ENCODE data around the gene ZNF669. TPM values are rescaled to one million over a fixed set of nuclear protein-coding genes. Genes with fewer than 3 reads are reported as not detected.
"Not testable (repeated sequence)": the region's sequence is repeated elsewhere in the genome, so short reads cannot be mapped to it uniquely, and the experiment has no call there.

Gene ZNF669
- total and polyA plus RNA-seq, 5 donors: 3.2 to 6.0 (median 4.4) TPM

DNA sequence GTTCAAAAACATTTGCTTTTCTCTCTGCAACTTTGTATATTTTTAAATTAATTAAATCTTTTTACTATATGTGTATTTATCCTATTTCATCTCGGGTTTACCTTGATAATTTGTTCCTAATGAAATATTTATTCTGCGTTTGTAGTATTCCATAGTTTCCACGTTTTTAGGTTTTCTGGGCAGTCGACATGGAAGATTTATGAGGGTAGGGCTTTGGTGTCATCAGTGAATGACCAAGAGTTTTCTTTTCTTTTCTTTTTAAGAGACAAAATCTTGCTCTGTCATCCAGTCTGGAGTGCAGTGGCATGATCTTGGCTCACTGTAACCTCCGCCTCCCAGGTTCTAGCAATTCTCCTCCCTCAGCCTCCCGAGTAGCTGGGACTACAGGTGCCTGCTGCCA, 17.2 kb upstream of the ZNF669 start:
- ATAC-seq (no peak), DNase-seq (no peak)
- Histone ChIP-seq H3K4me1 (ENCODE audit: control insufficient read depth, insufficient read depth, low read length) (no peaks in the 10 kb centered on the region), H3K9me3 (ENCODE audit: control insufficient read depth, low read length) (no peaks in the 10 kb centered on the region), H3K4me3 (ENCODE audit: low read length) (no peak overlapping the region), H3K27ac (ENCODE audit: low read length) (no peak overlapping the region), H3K27me3 (ENCODE audit: control insufficient read depth, insufficient read depth) (no peaks in the 10 kb centered on the region)
- intact Hi-C loops (cut with DNase I): no loop called here
- WGBS: 79% methylated on average over 6 of the region's 6 CpGs

DNA sequence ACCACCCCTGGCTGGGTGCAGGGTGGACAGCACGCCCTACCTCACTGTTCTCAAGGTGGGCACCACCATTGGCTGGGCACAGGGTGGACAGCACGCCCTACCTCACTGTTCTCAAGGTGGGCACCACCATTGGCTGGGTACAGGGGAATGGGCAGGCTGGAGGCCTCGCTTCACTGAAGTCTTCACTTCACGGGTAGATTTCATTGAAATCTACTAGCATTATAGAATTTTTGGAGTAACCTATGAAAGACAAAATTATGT, 16.2 kb upstream of the ZNF669 start:
- H3K27me3 ChIP-seq (ENCODE audit: control insufficient read depth, insufficient read depth); H3K4me3 ChIP-seq (ENCODE audit: low read length); ATAC-seq; DNase-seq; H3K27ac ChIP-seq (ENCODE audit: low read length); intact Hi-C loops (cut with DNase I); H3K4me1 ChIP-seq (ENCODE audit: control insufficient read depth, insufficient read depth, low read length); H3K9me3 ChIP-seq (ENCODE audit: control insufficient read depth, low read length): not testable (repeated sequence)
- 75% methylated on average over 4 of the region's 4 CpGs for WGBS

DNA sequence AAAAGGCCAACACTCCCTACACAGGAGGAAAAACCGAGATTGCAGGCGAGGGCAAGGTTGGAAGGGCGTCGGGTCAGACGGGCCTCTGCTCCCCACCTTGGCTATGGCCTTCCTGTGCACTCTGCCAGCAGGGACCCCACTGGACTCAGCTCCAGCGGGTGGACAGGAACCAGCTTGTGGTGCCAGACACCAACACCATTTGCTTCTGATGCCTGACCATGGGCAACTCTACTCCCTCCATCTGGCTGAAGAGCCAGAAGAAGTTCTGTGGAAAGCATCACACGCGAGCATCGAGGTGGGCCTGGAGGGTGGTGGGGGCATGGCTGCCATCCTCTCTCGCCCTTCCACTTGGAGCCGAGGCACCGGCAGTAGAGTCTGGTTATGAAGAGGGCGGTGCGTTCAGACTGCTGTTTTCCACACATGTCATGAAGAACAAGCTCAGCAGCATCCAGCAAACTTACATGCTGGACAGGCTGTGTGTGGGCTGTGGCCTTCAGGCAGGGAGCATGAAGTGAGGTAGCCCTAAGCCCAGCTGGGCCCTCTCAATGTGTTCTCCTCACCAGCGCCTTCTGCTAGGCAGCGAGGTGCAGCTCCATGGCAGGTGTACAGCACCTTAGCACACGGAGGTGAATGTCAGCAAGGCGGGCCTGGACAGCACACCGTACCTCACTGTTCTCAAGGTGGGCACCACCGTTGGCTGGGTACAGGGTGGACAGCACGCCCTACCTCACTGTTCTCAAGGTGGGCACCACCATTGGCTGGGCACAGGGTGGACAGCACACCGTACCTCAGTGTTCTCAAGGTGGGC, 15.6 kb upstream of the ZNF669 start:
- Histone ChIP-seq H3K27ac (ENCODE audit: low read length) (no peak overlapping the region), H3K4me1 (ENCODE audit: control insufficient read depth, insufficient read depth, low read length) (no peaks in the 10 kb centered on the region), H3K4me3 (ENCODE audit: low read length) (no peak overlapping the region), H3K27me3 (ENCODE audit: control insufficient read depth, insufficient read depth) (no peaks in the 10 kb centered on the region), H3K9me3 (ENCODE audit: control insufficient read depth, low read length) (no peaks in the 10 kb centered on the region)
- ATAC-seq (peak; percentile 22 to 31), DNase-seq (no peak)
- intact Hi-C loops (cut with DNase I): no loop called here
- WGBS: 93% methylated on average over 22 of the region's 22 CpGs

DNA sequence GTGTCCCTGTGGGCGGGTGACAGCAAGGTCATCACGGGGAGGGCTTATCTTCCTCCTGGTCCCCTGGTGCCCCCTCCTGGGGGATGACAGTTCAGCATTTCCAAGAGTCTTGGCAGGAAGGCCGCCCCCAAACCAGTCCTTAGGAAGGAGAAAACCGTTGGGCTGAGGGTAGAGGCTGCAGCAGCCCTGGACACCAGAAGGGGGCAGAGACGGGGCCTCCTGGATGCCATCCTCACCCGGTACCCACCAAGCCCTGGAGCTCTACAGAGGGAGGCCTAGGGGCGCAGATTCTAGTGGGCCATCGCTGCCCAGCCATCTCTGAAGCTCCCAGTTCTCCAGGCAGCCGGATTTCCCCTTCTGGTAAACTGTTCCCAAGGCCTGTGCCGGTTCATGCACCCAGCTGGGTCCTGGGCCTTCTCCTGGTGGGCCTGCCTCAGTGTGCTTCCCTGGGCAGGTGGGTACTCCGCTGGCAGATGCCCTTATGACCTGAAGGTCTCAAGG, 14.8 kb upstream of the ZNF669 start:
- no peak overlapping the region for H3K27ac ChIP-seq (ENCODE audit: low read length)
- intact Hi-C loops (cut with DNase I): no loop called here
- H3K27me3 ChIP-seq (ENCODE audit: control insufficient read depth, insufficient read depth): no peaks in the 10 kb centered on the region
- no peaks in the 10 kb centered on the region for H3K4me1 ChIP-seq (ENCODE audit: control insufficient read depth, insufficient read depth, low read length)
- DNase-seq (no peak), ATAC-seq (peak in 1 of 2 donors; percentile 36)
- no peaks in the 10 kb centered on the region for H3K9me3 ChIP-seq (ENCODE audit: control insufficient read depth, low read length)
- WGBS: 78% methylated on average over 11 of the region's 11 CpGs
- H3K4me3 ChIP-seq (ENCODE audit: low read length): no peak overlapping the region

DNA sequence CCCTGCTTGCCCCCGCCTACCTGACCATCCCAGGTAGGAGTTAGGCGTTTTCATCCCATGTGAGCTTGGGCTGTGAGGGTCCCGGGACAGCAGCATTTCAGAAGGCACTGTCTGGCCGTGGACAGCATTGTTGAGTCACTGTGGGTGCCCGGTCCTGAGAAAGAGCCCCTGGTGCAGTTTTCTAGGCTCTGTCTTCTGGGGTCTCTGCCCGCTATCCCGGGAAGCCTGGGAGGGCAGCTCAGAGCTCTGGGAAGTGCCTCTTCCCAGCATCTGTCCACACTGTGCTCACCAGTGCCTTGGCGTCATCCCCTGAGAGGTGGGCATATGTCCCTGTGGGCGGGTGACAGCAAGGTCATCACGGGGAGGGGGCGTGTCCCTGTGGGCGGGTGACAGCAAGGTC, 11.4 kb upstream of the ZNF669 start:
- 87% methylated on average over 11 of the region's 12 CpGs for WGBS
- Histone ChIP-seq H3K4me1 (ENCODE audit: control insufficient read depth, insufficient read depth, low read length) (peaks cover under 1% of the 10 kb centered on the region), H3K27ac (ENCODE audit: low read length) (no peak overlapping the region), H3K9me3 (ENCODE audit: control insufficient read depth, low read length) (no peaks in the 10 kb centered on the region), H3K27me3 (ENCODE audit: control insufficient read depth, insufficient read depth) (no peaks in the 10 kb centered on the region), H3K4me3 (ENCODE audit: low read length) (no peak overlapping the region)
- ATAC-seq: no peak
- DNase-seq: no peak
- intact Hi-C loops (cut with DNase I): no loop called here

DNA sequence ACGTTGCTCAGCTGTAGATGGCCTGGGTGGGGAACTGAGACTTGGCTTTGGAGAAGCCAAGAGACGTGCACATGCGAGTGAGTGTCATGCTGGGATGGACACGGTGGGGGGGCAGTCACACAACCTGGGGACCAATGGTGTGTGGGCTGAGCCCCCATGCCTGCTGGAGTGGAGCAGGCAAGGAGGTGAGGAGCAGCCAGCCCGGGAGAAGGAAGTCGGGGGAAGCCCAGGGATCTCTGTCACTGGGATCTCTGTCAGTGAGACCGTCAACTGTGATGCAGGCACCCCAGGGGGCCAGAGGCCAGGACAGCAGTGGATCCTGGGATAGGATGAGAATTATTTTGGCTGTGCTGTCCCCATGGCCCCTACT, 11.0 kb upstream of the ZNF669 start:
- Histone ChIP-seq H3K4me1 (ENCODE audit: control insufficient read depth, insufficient read depth, low read length) (peaks cover 2% of the 10 kb centered on the region), H3K27ac (ENCODE audit: low read length) (no peak overlapping the region), H3K4me3 (ENCODE audit: low read length) (no peak overlapping the region), H3K9me3 (ENCODE audit: control insufficient read depth, low read length) (no peaks in the 10 kb centered on the region), H3K27me3 (ENCODE audit: control insufficient read depth, insufficient read depth) (no peaks in the 10 kb centered on the region)
- no peak for DNase-seq
- no peak for ATAC-seq
- intact Hi-C loops (cut with DNase I): no loop called here
- WGBS: 77% methylated on average over 7 of the region's 7 CpGs

DNA sequence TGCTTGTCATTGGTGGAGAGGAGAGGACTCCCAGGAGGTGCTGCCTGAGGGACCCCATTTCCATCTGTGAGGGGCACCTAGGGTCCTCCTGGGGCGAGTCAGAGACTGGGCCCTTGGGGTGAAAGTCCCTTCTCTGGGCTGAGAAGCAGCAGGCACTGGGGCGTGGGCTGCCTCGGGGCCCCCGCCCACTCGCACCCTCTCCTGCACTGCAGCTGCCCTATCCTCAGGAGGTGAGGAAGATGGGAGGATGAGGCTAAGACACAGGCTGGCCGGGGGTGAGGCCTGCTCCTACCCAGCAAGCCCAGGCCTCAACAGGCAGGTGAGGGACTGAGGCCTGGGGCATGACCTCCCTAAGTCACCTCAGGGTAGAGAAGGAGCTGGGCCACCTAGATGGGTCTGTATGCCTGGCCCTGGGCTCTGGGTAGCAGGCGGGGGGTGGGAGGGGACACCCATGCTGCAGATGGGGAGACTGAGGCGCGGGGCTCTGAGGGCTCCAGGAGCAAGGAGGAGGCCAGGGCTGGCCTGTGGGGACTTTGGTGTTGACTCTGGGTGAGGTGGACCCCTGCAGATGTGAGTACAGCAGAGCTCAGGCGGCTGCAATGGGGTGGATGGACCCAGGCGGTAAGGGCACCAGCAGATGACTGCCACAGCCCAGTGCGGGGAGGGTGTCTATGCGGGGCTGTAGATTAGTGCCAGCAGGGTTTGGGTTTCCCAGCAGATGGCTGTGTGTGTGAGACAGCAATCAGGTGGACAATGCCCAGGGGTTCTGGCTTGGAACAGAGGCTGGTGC, 10.4 kb upstream of the ZNF669 start:
- intact Hi-C loops (cut with DNase I): no loop called here
- 92% methylated on average over 13 of the region's 13 CpGs for WGBS
- Histone ChIP-seq H3K4me1 (ENCODE audit: control insufficient read depth, insufficient read depth, low read length) (peaks cover 2% of the 10 kb centered on the region), H3K4me3 (ENCODE audit: low read length) (no peak overlapping the region), H3K27me3 (ENCODE audit: control insufficient read depth, insufficient read depth) (no peaks in the 10 kb centered on the region), H3K9me3 (ENCODE audit: control insufficient read depth, low read length) (no peaks in the 10 kb centered on the region), H3K27ac (ENCODE audit: low read length) (no peak overlapping the region)
- DNase-seq (no peak), ATAC-seq (no peak)

DNA sequence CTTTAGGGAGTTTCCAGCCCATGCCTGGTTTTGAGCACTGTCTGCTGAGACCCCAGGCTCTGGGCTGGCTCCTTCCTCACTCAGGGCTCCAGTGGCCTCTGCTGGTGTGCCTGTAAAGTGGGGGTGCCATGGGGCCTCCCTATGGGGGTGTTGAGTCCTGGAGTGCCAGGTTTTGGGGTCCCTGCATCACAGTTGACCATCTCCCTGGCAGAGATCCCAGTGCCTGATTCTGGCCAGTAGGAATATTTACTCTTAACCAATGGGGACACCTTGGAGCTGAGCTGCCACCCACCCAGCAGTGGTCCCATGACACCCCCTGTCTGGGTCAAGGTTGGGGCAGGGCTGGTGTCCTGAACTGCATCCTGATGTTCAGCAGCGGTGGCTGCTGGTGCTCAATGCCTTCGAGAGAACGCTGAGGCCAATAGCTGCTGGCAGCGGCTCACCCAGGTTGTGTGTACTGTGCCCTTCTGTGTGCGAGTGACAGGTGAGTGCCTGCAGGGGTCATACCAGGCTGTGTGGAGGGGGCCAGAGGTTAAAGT, 9.6 kb upstream of the ZNF669 start:
- intact Hi-C loops (cut with DNase I): no loop called here
- peaks cover 2% of the 10 kb centered on the region for H3K4me1 ChIP-seq (ENCODE audit: control insufficient read depth, insufficient read depth, low read length)
- no peak for ATAC-seq
- H3K27ac ChIP-seq (ENCODE audit: low read length): no peak overlapping the region
- H3K4me3 ChIP-seq (ENCODE audit: low read length): no peak overlapping the region
- WGBS: 95% methylated on average over 5 of the region's 5 CpGs
- H3K27me3 ChIP-seq (ENCODE audit: control insufficient read depth, insufficient read depth): no peaks in the 10 kb centered on the region
- DNase-seq: peak in 1 of 3 donors; percentile 36
- no peaks in the 10 kb centered on the region for H3K9me3 ChIP-seq (ENCODE audit: control insufficient read depth, low read length)

DNA sequence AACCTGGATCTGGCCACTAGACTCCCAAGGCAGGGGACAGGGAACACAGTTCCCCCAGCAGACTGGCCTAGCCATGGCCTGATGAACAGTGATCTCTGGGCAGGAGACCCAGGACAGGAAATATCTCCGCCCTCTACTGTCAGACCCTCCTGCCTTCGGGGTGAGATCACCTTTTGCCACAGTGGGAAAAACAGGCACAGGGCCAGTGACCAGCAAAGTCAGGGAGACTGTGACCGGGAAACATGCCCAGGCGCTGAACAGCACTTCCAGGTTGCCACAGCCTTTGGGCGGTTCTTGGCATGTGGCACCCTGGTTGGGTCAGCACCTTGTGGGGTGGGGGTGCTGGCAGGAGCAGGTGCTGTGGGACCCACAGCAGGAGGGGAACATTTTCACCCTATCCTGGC, 8.9 kb upstream of the ZNF669 start:
- no peak for DNase-seq
- WGBS: 78% methylated on average over 5 of the region's 5 CpGs
- no peak overlapping the region for H3K27ac ChIP-seq (ENCODE audit: low read length)
- intact Hi-C loops (cut with DNase I): no loop called here
- peaks cover 2% of the 10 kb centered on the region for H3K4me1 ChIP-seq (ENCODE audit: control insufficient read depth, insufficient read depth, low read length)
- no peak overlapping the region for H3K4me3 ChIP-seq (ENCODE audit: low read length)
- ATAC-seq: no peak
- H3K27me3 ChIP-seq (ENCODE audit: control insufficient read depth, insufficient read depth): no peaks in the 10 kb centered on the region
- no peaks in the 10 kb centered on the region for H3K9me3 ChIP-seq (ENCODE audit: control insufficient read depth, low read length)

DNA sequence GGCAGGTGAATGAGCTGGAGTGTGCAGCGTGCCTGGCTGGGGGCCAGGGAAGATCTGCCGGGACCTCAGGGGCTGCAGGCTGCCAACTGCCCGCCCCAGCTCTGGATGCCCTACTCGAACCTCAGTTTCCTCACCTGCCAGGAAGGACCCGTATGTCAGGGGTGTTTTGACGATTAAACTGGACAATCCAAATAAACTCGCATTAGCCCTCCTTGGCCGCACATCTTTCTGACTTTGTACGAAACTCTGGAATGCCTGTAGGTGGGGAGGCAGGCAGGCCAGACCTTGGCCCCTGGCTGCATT, 8.3 kb upstream of the ZNF669 start:
- 58% methylated on average over 9 of the region's 9 CpGs for WGBS
- intact Hi-C loops (cut with DNase I): no loop called here
- H3K9me3 ChIP-seq (ENCODE audit: control insufficient read depth, low read length): no peaks in the 10 kb centered on the region
- DNase-seq (peak in 2 of 3 donors; percentile 31 to 67), ATAC-seq (no peak)
- H3K4me1 ChIP-seq (ENCODE audit: control insufficient read depth, insufficient read depth, low read length): peaks cover 2% of the 10 kb centered on the region
- H3K27ac ChIP-seq (ENCODE audit: low read length): no peak overlapping the region
- H3K27me3 ChIP-seq (ENCODE audit: control insufficient read depth, insufficient read depth): no peaks in the 10 kb centered on the region
- H3K4me3 ChIP-seq (ENCODE audit: low read length): peak overlapping the region; percentile 75

DNA sequence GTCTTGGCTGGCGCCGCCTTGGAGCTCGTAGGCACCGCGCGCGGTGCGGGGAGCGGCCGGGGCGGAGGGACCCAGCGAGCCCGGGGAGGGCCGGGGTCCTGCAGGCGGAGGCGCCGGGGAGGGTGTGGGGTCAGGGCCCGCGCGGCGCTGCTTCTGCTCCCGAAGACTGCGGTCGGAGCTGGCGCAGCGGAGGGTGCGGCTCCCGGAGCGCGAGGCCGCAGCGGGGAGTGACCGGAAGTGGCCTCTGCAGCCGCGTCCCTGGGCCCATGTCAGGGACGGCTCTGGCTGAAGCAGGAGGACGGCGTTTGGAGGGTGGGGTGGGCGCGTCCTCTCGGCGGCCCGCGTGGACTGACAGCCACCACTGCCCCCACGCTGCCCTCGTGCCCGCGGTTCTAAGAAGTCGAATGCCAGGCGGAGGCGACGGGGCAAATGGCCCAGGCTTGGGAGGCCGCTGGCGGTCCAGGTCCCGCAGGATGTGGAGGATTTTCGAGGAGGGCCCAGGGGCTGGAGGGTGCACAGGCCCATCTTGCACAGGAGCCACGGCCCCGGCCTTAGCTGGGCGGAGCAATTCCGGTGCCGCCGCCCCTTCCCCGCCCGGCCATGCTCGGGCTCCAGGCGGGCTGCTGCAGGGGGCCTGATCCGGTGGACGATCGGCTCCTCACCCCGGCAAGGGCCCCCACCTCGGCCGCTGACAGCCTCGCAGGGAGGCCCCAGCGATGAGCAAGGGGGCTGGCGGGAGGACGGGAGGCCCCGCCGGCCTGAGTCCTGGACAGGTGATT, 7.7 kb upstream of the ZNF669 start:
- intact Hi-C loops (cut with DNase I): no loop called here
- peak overlapping the region; percentile 27 for H3K27ac ChIP-seq (ENCODE audit: low read length)
- peaks cover 2% of the 10 kb centered on the region for H3K4me1 ChIP-seq (ENCODE audit: control insufficient read depth, insufficient read depth, low read length)
- H3K27me3 ChIP-seq (ENCODE audit: control insufficient read depth, insufficient read depth): no peaks in the 10 kb centered on the region
- peak; percentile 81 to 93 (median 92) for DNase-seq
- peak overlapping the region; percentile 75 for H3K4me3 ChIP-seq (ENCODE audit: low read length)
- ATAC-seq: peak; percentile 96 to 97
- WGBS: 3% methylated on average over 78 of the region's 78 CpGs
- no peaks in the 10 kb centered on the region for H3K9me3 ChIP-seq (ENCODE audit: control insufficient read depth, low read length)

Measured in right cardiac atrium (tissue), 5 donors.